Measurements from ENCODE around the gene B4GALT5.
"Not testable (repeated sequence)": the region's sequence is repeated elsewhere in the genome, so short reads cannot be mapped to it uniquely, and the experiment has no call there.

B4GALT5 gene

GRCh38 chr20:49656304-49656703 lies 57.4 kb downstream of the B4GALT5 start:
- no peak for DNase-seq

- DNase-seq: no peak
Observed at GRCh38 chr20:49653925-49654434, 59.7 kb downstream of the B4GALT5 start.

DNA sequence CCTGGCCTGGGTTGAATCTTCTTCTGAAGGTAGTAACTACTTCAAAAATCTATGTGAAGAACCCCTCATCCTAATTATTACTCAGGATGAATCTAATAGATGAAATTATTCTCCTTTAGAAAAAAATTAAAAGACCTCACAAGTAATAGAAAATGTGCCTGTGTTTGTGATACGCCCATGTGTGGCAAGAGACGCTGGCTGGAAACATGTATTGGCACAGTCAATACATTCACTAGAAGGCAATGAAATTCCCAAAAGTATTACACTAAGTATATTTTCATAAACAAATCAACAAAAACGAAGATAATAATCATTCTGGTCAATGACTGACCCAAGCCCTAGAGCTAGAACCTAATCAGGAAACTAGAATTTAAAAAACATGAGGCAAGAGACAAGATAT lies 64.0 kb downstream of the B4GALT5 start:
- DNase-seq: no peak

DNA sequence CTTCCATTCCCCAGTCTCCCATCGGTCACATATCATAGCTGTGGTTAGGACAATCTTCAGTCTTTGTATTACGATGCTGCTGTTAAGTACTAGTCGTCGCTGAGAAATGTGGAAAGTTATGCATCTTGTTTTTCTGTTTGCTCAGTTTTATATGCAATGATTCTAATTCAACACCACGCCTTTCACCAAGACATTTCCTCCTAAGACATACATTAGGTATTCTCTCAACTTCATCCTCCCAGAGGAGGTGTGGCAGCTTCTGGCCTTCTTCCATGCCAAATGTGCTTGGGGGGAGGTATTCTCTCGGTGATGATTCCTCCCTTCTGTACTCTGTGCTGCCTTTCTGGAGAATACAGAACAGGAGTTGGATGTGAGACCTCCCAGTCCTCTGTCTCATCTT lies 66.1 kb downstream of the B4GALT5 start:
- no peak for DNase-seq

- DNase-seq: no peak
Observed at GRCh38 chr20:49646528-49646927, 67.2 kb downstream of the B4GALT5 start.

DNA sequence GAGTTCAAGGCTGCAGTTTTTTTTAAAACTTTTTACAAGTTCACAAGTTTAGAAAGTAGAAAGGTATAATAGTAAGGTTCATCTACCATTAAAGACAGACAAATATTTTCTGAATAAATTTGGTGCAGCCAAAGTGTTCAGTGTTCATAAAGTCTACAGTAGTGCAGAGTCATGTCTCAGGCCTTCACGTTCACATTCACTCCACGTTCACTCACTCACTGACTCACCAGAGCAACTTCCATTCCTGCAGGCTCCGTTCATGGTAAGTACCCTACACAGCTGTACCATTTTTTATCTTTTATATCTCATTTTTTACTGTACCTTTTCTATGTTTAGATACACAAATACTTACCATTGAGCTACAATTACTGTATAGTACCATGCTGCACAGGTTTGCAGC lies 67.6 kb downstream of the B4GALT5 start:
- DNase-seq: no peak

DNA sequence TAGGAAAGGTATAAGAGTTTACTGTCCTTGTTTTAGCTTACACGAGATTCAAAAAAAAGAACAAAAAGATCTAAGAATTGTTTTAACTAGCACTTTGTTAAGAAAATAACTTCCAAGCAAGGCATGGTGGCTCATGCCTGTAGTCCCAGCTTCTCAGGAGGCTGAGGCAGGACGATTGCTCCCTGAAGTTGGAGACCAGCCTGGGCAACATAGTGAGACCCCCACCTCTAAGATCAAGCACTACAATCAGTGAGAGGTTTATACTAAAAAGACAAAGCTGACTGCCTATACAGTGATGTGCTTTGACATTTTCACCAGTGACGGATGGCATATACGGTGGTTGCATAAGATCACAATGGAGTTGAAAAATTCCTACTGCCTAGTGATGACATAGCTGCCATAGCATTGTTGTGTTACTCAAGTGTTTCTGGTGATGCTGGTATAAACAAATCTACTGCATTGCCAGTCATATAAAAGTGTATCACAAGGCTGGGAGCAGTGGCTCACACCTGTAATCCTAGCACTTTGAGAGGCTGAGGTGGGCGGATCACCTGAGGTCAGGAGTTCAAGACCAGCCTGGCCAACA lies 68.6 kb downstream of the B4GALT5 start:
- no peak for DNase-seq

- DNase-seq: no peak
Observed at GRCh38 chr20:49642816-49643215, 70.9 kb downstream of the B4GALT5 start.

DNA sequence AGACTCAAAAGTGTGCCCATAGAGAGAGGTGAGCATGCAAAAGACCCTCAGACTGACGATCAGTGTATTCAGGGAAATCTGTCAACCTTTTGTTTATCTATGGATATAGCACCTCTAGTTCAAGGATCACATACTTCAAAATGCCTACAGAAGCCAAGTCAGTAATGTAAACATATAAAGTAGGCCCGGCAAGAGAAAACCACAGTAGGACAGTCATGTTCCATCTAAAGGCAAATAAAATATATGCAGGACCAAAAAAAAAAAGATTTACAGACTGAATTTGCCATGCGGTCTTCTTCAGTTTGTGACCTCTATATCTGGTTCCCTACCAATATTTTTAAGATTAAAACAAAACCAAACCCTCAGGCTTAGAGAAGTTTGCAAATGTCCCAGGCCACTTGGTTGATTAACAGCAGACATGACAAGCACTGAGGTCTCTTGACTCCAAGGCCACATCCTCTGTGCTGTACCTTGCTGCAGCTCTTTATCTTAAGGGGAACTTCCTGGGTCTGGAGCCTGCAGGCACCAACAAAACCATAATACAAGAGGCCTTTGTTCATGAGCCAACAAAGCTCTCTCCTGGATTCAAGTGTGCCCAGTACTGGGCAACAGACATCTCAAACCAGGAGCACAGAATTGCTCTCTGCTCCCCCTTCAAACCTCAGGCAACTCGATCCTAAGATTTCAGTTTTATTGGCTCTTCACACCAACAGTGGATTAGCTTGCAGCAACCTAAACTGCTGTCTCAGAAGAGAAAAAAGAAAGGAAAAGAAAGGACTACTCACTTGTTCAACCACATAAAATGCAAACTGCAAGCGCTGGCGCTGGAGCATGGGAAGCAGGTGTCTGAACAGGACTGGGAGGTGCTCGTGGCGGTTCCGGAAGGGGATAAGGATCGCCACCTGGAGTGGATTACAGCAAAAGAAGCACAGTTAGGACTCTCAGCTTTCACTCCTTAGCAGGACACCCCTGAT lies 71.7 kb downstream of the B4GALT5 start:
- peak in 1 of 5 experiments; percentile 85 for DNase-seq

- no peak for DNase-seq
Observed at GRCh38 chr20:49637046-49637637, 76.5 kb downstream of the B4GALT5 start.

DNA sequence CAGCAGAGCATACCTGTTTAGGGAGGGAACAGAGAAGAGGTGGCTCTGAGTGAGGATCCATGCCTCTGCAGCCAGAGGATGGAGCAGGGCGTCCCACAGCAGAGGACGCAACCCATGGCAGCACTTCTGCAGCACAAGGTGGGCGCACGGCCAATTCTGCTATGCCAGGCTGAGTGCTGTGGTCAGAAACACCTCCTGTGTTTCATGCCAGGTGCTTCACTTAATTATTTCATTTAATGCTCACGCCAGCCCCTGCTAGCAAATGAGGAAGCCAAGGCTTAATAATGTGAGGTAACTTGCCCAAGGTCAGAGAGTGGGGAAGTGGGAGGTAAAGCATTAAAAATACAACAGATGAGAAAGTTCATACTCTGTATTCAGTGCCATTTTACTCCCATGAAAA lies 77.2 kb downstream of the B4GALT5 start:
- no peak for DNase-seq

DNA sequence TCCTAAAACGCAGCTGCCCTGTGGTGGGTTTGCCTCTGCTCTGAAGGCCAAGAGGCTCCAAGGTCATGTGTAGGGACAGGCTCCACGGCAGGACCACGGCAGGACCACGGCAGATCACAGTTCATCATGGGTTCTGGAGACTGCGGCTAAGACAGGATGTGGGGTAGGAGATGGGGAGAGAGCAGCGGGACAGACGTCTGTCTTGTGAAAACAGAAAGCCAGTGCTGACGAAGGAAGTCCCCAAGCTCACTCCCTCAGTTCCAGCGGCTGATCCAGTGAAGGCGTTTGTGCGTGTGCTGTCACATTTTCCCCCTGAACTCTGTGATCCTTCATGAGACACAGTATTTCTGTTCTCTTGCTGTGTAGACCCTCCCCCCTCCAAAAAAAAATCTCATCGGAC lies 77.8 kb downstream of the B4GALT5 start:
- DNase-seq: no peak

DNA sequence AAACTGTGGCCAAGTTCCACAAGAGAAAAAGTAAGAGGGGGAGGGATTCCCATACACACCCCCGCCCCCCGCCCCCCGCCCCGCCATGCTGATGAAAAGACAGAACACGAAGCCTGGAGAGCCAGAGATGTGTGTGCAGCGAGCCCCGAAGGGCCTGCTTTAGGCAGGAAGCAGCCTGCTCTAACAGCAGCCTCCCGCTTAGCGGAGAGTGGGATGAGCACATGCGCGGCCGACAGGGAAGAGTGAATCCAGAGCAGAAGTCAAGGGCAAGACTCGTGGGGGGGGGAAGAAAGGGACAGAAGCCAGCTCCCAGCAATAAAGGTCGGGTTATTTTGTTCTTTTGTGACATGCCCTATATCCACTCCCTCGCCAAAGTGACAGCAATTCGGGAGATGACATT lies 78.5 kb downstream of the B4GALT5 start:
- no peak for DNase-seq

DNA sequence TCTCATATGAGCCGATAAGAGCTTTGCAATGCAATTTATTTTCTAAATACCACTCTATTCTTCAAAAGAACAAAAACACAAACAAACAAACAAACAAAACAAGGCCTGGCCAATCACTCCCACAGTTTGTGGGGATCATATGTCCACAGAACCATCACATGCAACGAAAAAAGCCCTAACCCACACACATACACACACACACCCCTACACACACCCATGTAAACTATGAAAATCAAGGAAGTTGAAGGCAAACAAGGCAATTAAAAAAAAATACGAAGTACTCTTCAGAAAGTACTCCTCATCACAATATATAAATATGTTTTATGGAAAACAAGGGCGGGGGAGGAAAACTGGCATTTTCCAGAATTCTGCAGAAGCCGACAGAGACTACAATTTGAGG lies 79.6 kb downstream of the B4GALT5 start:
- no peak for DNase-seq

GRCh38 chr20:49633643-49634042 lies 80.0 kb downstream of the B4GALT5 start:
- DNase-seq: no peak

- DNase-seq: no peak
Observed at GRCh38 chr20:49633023-49633422, 80.7 kb downstream of the B4GALT5 start.

DNA sequence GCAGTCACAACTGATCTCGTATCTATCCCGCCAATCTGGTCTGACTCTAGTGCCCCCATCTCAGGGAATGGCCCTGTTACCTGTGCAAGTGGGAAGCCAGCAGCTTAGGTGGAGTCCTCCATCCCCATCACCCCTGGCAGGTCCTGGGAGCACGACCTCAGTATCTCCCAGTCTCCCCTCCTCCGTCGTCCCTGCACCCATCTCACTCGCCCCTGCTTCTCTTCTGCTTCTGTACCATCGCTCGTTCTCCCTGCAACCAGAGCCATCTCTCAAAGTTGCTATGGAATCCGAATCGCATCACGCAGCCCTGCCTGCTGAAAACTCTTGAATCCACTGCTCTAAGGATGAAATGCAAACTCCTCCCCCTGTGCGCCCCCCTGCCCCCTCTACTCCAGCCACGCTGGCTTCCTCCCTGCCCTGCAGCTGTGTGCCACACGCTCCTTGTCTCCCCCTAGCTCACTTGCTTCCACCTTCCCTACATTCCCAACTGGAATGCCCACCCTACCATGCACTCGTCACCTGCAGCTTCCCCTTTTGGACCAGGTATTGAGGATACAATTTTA lies 81.7 kb downstream of the B4GALT5 start:
- DNase-seq: no peak

DNA sequence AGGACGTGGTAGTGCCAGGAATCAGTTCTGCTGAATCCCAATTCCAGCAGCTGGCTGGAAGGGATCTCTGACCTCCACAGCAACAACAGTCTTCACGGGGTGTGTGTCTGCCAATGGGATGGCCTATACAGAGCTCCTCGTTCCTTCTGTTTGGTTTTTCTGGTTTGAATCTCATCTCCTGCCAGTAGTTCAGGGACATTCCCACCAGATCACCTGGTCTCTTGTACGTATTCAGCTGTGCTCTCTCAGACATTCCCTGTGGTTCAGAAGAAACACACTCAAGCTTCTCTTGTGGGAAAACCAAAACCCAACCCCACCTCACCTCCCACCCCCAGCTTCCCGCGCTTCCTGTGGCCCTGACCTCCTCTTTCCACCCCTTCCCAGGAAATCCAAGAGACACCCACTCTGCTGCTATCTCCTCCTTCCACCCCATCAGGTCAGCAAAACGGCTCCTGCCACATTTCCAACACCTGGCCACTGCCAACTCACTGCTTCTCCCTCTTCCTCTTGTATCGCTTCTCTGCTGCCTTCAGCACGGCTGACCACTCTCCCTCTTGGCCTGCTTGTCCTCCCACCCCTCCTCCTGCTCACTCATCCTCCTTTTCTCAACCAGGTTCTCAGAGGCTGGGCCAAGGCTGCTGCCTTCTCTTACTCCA lies 82.5 kb downstream of the B4GALT5 start:
- DNase-seq: no peak

DNA sequence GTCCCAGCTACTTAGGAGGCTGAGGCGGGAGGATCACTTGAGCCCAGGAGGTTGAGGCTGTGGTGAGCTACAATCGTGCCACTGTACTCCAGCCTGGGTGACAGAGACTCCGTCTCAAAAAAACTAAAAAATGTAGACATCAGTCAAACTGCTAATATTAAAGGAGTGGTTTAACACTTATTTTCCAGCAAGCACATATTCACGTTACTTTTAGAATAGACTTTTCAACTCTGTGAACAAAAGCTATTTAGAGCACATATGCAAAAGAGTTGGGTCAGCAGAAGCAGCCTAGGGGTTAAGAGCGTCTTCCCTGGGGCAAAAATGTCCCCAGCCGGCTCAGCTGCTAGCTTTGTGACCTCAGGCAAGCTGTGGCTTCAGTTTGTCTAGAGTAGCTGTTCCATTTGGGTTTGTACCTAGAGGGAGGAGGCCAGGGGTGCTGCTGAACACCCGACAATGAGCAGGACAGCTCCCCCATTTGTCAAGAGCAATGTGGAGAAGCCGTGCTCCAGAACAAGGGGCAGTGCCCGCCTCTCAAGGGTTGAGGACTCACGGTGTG lies 83.2 kb downstream of the B4GALT5 start:
- DNase-seq: no peak

DNA sequence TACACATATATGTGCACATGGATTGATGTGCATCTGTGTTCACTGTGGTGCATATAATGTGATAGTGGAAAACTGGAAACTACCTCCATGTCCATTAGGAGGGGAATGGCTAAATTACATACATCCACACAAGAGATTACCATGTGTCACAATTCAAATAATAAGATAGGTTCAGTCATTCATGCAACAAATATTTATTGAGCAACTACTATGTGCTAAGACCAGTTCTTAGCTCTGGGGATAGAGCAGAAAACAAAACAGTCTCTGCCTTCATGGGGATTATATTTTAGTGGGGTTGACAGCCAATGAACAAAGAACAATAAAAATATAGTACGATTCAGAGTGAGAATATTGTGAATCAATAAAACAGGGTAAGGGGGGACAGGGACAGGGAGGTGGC lies 84.1 kb downstream of the B4GALT5 start:
- DNase-seq: no peak

GRCh38 chr20:49628280-49628679 lies 85.4 kb downstream of the B4GALT5 start:
- DNase-seq: not testable (repeated sequence)

DNA sequence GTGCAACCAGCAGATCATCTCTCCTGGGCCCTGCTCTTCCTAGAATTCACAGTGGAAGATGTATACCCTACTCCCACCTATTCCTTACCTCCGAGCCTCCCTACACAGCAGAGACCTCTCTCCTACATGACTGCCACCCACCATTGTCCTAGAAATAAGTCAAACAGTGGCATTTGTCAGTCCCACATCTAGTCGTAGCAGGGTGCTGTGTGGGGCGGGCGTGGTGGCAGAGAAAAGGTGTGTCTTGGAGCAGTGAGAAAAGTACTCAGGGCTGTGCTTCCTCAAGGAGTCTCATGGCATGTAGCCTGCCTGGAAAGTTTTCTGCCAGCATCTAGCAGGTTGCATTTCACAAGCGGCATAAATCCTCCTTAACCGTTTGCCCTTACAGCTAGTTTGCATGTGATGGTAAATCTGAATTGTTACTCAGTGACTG lies 86.3 kb downstream of the B4GALT5 start:
- DNase-seq: no peak
